ENCODE data around the gene ADAMTSL4. TPM values are rescaled to one million over a fixed set of nuclear protein-coding genes. Genes with fewer than 3 reads are reported as not detected.

The ADAMTSL4 gene
- total and polyA plus RNA-seq, 9 of the 15 experiments (the other 6 are each of a cell fraction or from before 2014, with no cell fraction given) = 12.7 to 212 (median 35.6) TPM

- TF ChIP-seq BCLAF1 (IDR thresholded peaks at IDR 0.05; ENCODE audit: borderline replicate concordance in 1 of 2, control insufficient read depth in 1 of 2, low read depth in 2 of 2, low read length in 1 of 2) (peak in 1 of 2 experiments; percentile 81; a peak in 1 of 4 replicates), GTF2A2 (tag; IDR thresholded peaks at IDR 0.05) (peak; percentile 83; the same call in 1 of the 2 replicates), ZNF507 (tag; conservative IDR thresholded peaks at IDR 0.05) (no peak), ZNF277 (CRISPR knock-in tag; IDR thresholded peaks at IDR 0.05; ENCODE audit: borderline replicate concordance) (no peak), ZNF24 (IDR thresholded peaks at IDR 0.05) (no peak), EZH2 (IDR thresholded peaks at IDR 0.05; ENCODE audit: borderline replicate concordance, low read depth, low read length) (no peak), CSDE1 (IDR thresholded peaks at IDR 0.05) (no peak; a peak in 1 of 4 replicates), HCFC1 (IDR thresholded peaks at IDR 0.05; ENCODE audit: low read depth, low read length) (peak; percentile 51), ZMIZ1 (IDR thresholded peaks at IDR 0.05; ENCODE audit: low read depth in 2 of 2, low read length in 2 of 2) (peak in 1 of 2 experiments; percentile 83; a peak in 2 of 4 replicates), ZNF589 (CRISPR knock-in tag; IDR thresholded peaks at IDR 0.05; ENCODE audit: low read depth) (peak; percentile 86), CHAMP1 (IDR thresholded peaks at IDR 0.05) (no peak), ZNF212 (CRISPR knock-in tag; IDR thresholded peaks at IDR 0.05) (no peak), ZNF263 (CRISPR knock-in tag; IDR thresholded peaks at IDR 0.05; ENCODE audit: borderline replicate concordance) (no peak)
- TF ChIP-seq, protein P1, sequence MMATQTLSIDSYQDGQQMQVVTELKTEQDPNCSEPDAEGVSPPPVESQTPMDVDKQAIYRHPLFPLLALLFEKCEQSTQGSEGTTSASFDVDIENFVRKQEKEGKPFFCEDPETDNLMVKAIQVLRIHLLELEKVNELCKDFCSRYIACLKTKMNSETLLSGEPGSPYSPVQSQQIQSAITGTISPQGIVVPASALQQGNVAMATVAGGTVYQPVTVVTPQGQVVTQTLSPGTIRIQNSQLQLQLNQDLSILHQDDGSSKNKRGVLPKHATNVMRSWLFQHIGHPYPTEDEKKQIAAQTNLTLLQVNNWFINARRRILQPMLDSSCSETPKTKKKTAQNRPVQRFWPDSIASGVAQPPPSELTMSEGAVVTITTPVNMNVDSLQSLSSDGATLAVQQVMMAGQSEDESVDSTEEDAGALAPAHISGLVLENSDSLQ (IDR thresholded peaks at IDR 0.05) = 0 out of 2 replicates have a peak, but pooled peaks have one; percentile 21
Measured at GRCh38 chr1:150579110-150579944, 30.1 kb downstream of the ADAMTSL4 start, which contains the start of gene MCL1 (continued).

Measured in K562 (cell line).